ENCODE measurements around the gene C1orf122.

DNA sequence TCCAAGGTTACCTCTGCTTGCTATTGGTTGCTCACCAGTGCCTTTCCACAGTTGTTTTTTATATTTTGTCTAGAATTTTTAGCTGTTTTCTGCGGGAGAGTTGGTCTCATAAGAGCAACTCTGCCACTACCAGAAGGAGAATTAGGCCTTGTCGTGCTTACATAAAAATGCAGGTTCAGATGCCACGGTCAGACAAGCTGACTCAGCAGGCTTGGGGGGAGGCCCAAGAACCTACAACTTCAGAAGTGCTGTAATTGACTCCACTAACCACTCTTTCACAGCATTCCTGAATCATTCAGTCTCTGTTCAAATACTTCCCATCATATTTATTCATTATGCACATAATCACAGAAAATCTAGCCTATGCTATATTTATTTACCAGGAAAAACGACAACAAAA, 23.5 kb downstream of the C1orf122 start:
- TF ChIP-seq POLR2A (IDR thresholded peaks at IDR 0.05) (no peak), POLR2AphosphoS5 (IDR thresholded peaks at IDR 0.05) (no peak)
